ENCODE measurements around the gene SLC26A6. TPM values are rescaled to one million over a fixed set of nuclear protein-coding genes. Genes with fewer than 3 reads are reported as not detected.

The SLC26A6 gene
- polyA plus RNA-seq, 1 of the 3 experiments (the other 2 are of a cell fraction), result 31.9 TPM

DNA sequence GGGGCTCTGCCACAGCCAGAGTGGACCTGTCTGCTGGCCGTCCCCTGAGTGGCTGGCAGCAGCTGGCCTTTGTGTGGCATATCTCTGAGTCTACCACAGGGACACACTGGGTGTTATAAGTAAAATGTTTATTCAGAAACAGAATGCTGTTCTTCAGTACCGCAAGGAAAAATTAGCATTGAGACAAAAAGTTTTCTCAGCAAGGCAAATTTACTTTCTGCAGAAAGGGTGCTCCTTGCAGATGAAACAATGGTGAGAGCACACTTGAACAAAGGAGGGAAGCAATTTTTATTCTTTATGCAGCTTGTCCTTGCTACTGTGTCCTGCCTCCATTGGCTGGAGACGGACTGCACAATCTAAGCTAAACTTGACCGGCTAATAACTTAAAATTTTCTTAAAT, 17.7 kb downstream of the SLC26A6 start:
- 88% methylated on average over 4 of the region's 4 CpGs for WGBS (ENCODE audit: low lambda C conversion rate)
- peaks cover 3% of the 10 kb centered on the region for H3F3A ChIP-seq (replicated peaks; ENCODE audit: insufficient read depth)
- no peak for DNase-seq
- ChIA-PET POLR2A (no interaction called here), CTCF (interaction anchor here (1.5 kb wide), 1 partner anchor 18 kb away, joined by 5 read pairs; the partner anchor contains the start of gene SLC26A6)
- no peaks in the 10 kb centered on the region for H4K20me1 ChIP-seq (ENCODE audit: insufficient read depth)
- no peaks in the 10 kb centered on the region for H3K4me1 ChIP-seq (ENCODE audit: control insufficient read depth in 1 of 2, insufficient read depth in 2 of 2, low read depth in 1 of 2, low read length in 1 of 2)
- H3K4me3 ChIP-seq (ENCODE audit: low read depth in 2 of 2, low read length in 1 of 2), result no peak overlapping the region; a peak in 1 of 4 replicates
- no peak overlapping the region for H3K9ac ChIP-seq
- H3K9me3 ChIP-seq, result 0 out of 2 replicates have a peak, but pooled peaks cover 8% of the 10 kb centered on the region
- TF ChIP-seq POLR2AphosphoS5 (IDR thresholded peaks at IDR 0.05; ENCODE audit: low read depth, low read length), result no peak
- TF ChIP-seq TCF12 (IDR thresholded peaks at IDR 0.05), result no peak
- TF ChIP-seq FOXM1 (IDR thresholded peaks at IDR 0.05; ENCODE audit: low read depth), result no peak
- TF ChIP-seq, protein P1, sequence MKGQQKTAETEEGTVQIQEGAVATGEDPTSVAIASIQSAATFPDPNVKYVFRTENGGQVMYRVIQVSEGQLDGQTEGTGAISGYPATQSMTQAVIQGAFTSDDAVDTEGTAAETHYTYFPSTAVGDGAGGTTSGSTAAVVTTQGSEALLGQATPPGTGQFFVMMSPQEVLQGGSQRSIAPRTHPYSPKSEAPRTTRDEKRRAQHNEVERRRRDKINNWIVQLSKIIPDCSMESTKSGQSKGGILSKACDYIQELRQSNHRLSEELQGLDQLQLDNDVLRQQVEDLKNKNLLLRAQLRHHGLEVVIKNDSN (IDR thresholded peaks at IDR 0.05; ENCODE audit: borderline replicate concordance, low read depth), result no peak
- no peak for TF ChIP-seq EZH2phosphoT487 (IDR thresholded peaks at IDR 0.05; ENCODE audit: borderline replicate concordance, low read depth)
- TF ChIP-seq NRF1 (IDR thresholded peaks at IDR 0.05; ENCODE audit: low read depth, low read length), result no peak
- TF ChIP-seq, protein P2, sequence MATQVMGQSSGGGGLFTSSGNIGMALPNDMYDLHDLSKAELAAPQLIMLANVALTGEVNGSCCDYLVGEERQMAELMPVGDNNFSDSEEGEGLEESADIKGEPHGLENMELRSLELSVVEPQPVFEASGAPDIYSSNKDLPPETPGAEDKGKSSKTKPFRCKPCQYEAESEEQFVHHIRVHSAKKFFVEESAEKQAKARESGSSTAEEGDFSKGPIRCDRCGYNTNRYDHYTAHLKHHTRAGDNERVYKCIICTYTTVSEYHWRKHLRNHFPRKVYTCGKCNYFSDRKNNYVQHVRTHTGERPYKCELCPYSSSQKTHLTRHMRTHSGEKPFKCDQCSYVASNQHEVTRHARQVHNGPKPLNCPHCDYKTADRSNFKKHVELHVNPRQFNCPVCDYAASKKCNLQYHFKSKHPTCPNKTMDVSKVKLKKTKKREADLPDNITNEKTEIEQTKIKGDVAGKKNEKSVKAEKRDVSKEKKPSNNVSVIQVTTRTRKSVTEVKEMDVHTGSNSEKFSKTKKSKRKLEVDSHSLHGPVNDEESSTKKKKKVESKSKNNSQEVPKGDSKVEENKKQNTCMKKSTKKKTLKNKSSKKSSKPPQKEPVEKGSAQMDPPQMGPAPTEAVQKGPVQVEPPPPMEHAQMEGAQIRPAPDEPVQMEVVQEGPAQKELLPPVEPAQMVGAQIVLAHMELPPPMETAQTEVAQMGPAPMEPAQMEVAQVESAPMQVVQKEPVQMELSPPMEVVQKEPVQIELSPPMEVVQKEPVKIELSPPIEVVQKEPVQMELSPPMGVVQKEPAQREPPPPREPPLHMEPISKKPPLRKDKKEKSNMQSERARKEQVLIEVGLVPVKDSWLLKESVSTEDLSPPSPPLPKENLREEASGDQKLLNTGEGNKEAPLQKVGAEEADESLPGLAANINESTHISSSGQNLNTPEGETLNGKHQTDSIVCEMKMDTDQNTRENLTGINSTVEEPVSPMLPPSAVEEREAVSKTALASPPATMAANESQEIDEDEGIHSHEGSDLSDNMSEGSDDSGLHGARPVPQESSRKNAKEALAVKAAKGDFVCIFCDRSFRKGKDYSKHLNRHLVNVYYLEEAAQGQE (IDR thresholded peaks at IDR 0.05; ENCODE audit: low read depth, low read length), result no peak
- TF ChIP-seq, protein P3, sequence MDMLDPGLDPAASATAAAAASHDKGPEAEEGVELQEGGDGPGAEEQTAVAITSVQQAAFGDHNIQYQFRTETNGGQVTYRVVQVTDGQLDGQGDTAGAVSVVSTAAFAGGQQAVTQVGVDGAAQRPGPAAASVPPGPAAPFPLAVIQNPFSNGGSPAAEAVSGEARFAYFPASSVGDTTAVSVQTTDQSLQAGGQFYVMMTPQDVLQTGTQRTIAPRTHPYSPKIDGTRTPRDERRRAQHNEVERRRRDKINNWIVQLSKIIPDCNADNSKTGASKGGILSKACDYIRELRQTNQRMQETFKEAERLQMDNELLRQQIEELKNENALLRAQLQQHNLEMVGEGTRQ (IDR thresholded peaks at IDR 0.05; ENCODE audit: borderline replicate concordance, low read depth, low read length), result no peak
- no peak for TF ChIP-seq FOSL2 (IDR thresholded peaks at IDR 0.05; ENCODE audit: borderline replicate concordance, low read depth)
- TF ChIP-seq RCOR1 (IDR thresholded peaks at IDR 0.05; ENCODE audit: low read length), result no peak
- TF ChIP-seq TAF1 (IDR thresholded peaks at IDR 0.05; ENCODE audit: borderline replicate concordance, low read depth, low read length), result no peak
- no peak for TF ChIP-seq GATA2 (CRISPR knock-in tag; IDR thresholded peaks at IDR 0.05)
- no peak for TF ChIP-seq SIN3A (IDR thresholded peaks at IDR 0.05; ENCODE audit: borderline replicate concordance, low read depth, low read length)
- no peaks in the 10 kb centered on the region for H3K9me2 ChIP-seq
- no peak overlapping the region for H2AFZ ChIP-seq (ENCODE audit: low read depth)
- no peak overlapping the region for H3K4me2 ChIP-seq
- no peaks in the 10 kb centered on the region for H3K79me2 ChIP-seq (ENCODE audit: insufficient read depth)
- no peak overlapping the region for H3K27ac ChIP-seq (ENCODE audit: low read depth in 2 of 2, low read length in 1 of 2)
- H3K36me3 ChIP-seq (replicated peaks in 1 of 2; ENCODE audit: control insufficient read depth in 1 of 2, insufficient read depth in 2 of 2, low read length in 1 of 2), result no peaks in the 10 kb centered on the region
- no peaks in the 10 kb centered on the region for H3K27me3 ChIP-seq (ENCODE audit: insufficient read depth)

Measured in SK-N-SH (cell line).